AG04449 (cell line): ENCODE results near the gene PPP2CA.

Experiments
- CTCF ChIA-PET: fragments of 350-600 bp; formaldehyde crosslinking; extraction: SDS; loops from one replicate; lab custom pipeline; 2021; ENCODE audit warnings: antibody characterized with exemption; lab: Yijun Ruan, JAX
- POLR2A ChIA-PET: fragments of 400-600, 350-600 bp; formaldehyde crosslinking; extraction: SDS; loops from one replicate; lab custom pipeline; 2020; ENCODE audit warnings: antibody characterized with exemption, inconsistent platforms; lab: Yijun Ruan, JAX
- DNase-seq: peaks from one replicate; pipeline ENCODE4 v3.0.0-alpha.2; 2010; ENCODE audit warnings: low read depth, low spot score
- H3K4me3 ChIP-seq: 2 replicates; pipeline ENCODE4 v1.5.1; 2011; ENCODE audit warnings: low read depth, mild to moderate bottlenecking, control low read depth, low read length
- CTCF ChIP-seq: IDR thresholded peaks from one replicate; pipeline ENCODE4 v1.5.1; 2011; ENCODE audit warnings: mild to moderate bottlenecking, moderate library complexity, low read length, control low read depth, inconsistent platforms; ENCODE audit not compliant: insufficient read depth; ENCODE audit errors: missing control alignments

The PPP2CA gene

GRCh38 chr5:134207696-134208095 lies 18.2 kb downstream of the PPP2CA start:
- no peak for TF ChIP-seq CTCF
- POLR2A ChIA-PET = no interaction called here
- no peak overlapping the region for H3K4me3 ChIP-seq
- CTCF ChIA-PET = interaction anchor here (1.0 to 2.1 kb wide), 4 partner anchors 17 to 82 kb away, joined by 3 to 6 read pairs (median 4); no protein-coding TSS in a partner anchor
- no peak for DNase-seq

- DNase-seq = no peak
- POLR2A ChIA-PET = no interaction called here
- CTCF ChIA-PET = interaction anchor here (1.1 to 9.4 kb wide), 3 partner anchors 20 to 97 kb away, joined by 5 to 105 read pairs (median 5); no protein-coding TSS in a partner anchor
These were observed 19.2 kb downstream of the PPP2CA start for GRCh38 chr5:134206627-134207160.

GRCh38 chr5:134204575-134204974 lies 21.3 kb downstream of the PPP2CA start:
- CTCF ChIA-PET = interaction anchor here (1.4 to 9.4 kb wide), 2 partner anchors 17 to 85 kb away, joined by 3 to 105 read pairs; no protein-coding TSS in a partner anchor
- POLR2A ChIA-PET = no interaction called here
- H3K4me3 ChIP-seq = no peak overlapping the region
- no peak for TF ChIP-seq CTCF
- DNase-seq = no peak

More at GRCh38 chr5:134206627-134207160, 19.2 kb downstream of the PPP2CA start:
- H3K4me3 ChIP-seq = no peak overlapping the region
- TF ChIP-seq CTCF = no peak

- no peak overlapping the region for H3K4me3 ChIP-seq
- POLR2A ChIA-PET = no interaction called here
- CTCF ChIA-PET = interaction anchor here (1.1 to 9.4 kb wide), 3 partner anchors 12 to 164 kb away, joined by 3 to 105 read pairs (median 3); no protein-coding TSS in a partner anchor
- TF ChIP-seq CTCF = no peak
- no peak for DNase-seq
These were observed 22.2 kb downstream of the PPP2CA start for GRCh38 chr5:134203630-134204029.

GRCh38 chr5:134195666-134196065 lies 30.2 kb downstream of the PPP2CA start:
- POLR2A ChIA-PET = no interaction called here

GRCh38 chr5:134189031-134189430 lies 36.8 kb downstream of the PPP2CA start:
- no peak for TF ChIP-seq CTCF
- ChIA-PET POLR2A (no interaction called here), CTCF (interaction anchor here (0.7 to 15.7 kb wide), 8 partner anchors 12 to 398 kb away, joined by 3 to 440 read pairs (median 5); partner anchors contain the start of gene SKP1)
- DNase-seq = no peak
- H3K4me3 ChIP-seq = no peak overlapping the region

More at GRCh38 chr5:134195666-134196065, 30.2 kb downstream of the PPP2CA start:
- no peak for TF ChIP-seq CTCF
- DNase-seq = no peak
- H3K4me3 ChIP-seq = no peak overlapping the region
- CTCF ChIA-PET = interaction anchor here (2.0 to 4.6 kb wide), 3 partner anchors 12 to 93 kb away, joined by 5 to 58 read pairs (median 14); no protein-coding TSS in a partner anchor
